SH-SY5Y (cell line): ENCODE results near the gene KRTAP16-1.

Experiments used
- GATA2 ChIP-seq: IDR thresholded peaks from 2 replicates; pipeline ENCODE4 v1.6.1; 2011; ENCODE audit warnings: mild to moderate bottlenecking, low read depth, low read length
- GATA3 ChIP-seq: IDR thresholded peaks from 2 replicates; pipeline ENCODE4 v1.6.1; 2011; ENCODE audit warnings: low read depth, mild to moderate bottlenecking, low read length, moderate library complexity

- TF ChIP-seq GATA3 = no peak
- TF ChIP-seq GATA2 = no peak
Measured at GRCh38 chr17:41258406-41258805, 50.7 kb downstream of the KRTAP16-1 start.
